ENCODE data around the gene CTNNBIP1. TPM values are rescaled to one million over a fixed set of nuclear protein-coding genes. Genes with fewer than 3 reads are reported as not detected.

CTNNBIP1 gene
- total RNA-seq, 1 donor: 36.6 TPM

- DNase-seq (ENCODE audit: low read depth in 2 of 3, low spot score in 2 of 3): no peak
Observed at GRCh38 chr1:9838946-9839345, 71.1 kb downstream of the CTNNBIP1 start.

GRCh38 chr1:9836632-9836960 is 73.5 kb downstream of the CTNNBIP1 start:
- no peak for DNase-seq (ENCODE audit: low read depth in 2 of 3, low spot score in 2 of 3)

- DNase-seq (ENCODE audit: low read depth in 2 of 3, low spot score in 2 of 3): no peak
Observed at GRCh38 chr1:9835758-9836631, 74.1 kb downstream of the CTNNBIP1 start.

- DNase-seq (ENCODE audit: low read depth in 2 of 3, low spot score in 2 of 3): no peak
Observed at GRCh38 chr1:9835404-9835757, 74.7 kb downstream of the CTNNBIP1 start.

- no peak for DNase-seq (ENCODE audit: low read depth in 2 of 3, low spot score in 2 of 3)
Observed at GRCh38 chr1:9833632-9834031, 76.4 kb downstream of the CTNNBIP1 start.

GRCh38 chr1:9827558-9828185 is 82.4 kb downstream of the CTNNBIP1 start:
- DNase-seq (ENCODE audit: low read depth in 2 of 3, low spot score in 2 of 3): peak in 1 of 3 donors; percentile 51

- DNase-seq (ENCODE audit: low read depth in 2 of 3, low spot score in 2 of 3): no peak
Observed at GRCh38 chr1:9826616-9827015, 83.5 kb downstream of the CTNNBIP1 start.

- no peak for DNase-seq (ENCODE audit: low read depth in 2 of 3, low spot score in 2 of 3)
Observed at GRCh38 chr1:9826087-9826486, 84.0 kb downstream of the CTNNBIP1 start.

- DNase-seq (ENCODE audit: low read depth in 2 of 3, low spot score in 2 of 3): peak; percentile 23 to 65 (median 51)
Observed at GRCh38 chr1:9825093-9826074, 84.7 kb downstream of the CTNNBIP1 start.

- DNase-seq (ENCODE audit: low read depth in 2 of 3, low spot score in 2 of 3): no peak
Observed at GRCh38 chr1:9824702-9825089, 85.4 kb downstream of the CTNNBIP1 start.

- peak; percentile 65 to 89 (median 83) for DNase-seq (ENCODE audit: low read depth in 2 of 3, low spot score in 2 of 3)
Observed at GRCh38 chr1:9823943-9824701, 85.9 kb downstream of the CTNNBIP1 start, which contains the start of gene CLSTN1. Gene CLSTN1 (minus strand): TSS chr1:9823965. CDS start chr1:9823733, 232 bp downstream.

GRCh38 chr1:9823693-9823942 is 86.5 kb downstream of the CTNNBIP1 start:
- DNase-seq (ENCODE audit: low read depth in 2 of 3, low spot score in 2 of 3): no peak

- DNase-seq (ENCODE audit: low read depth in 2 of 3, low spot score in 2 of 3): no peak
Observed at GRCh38 chr1:9822897-9823692, 87.0 kb downstream of the CTNNBIP1 start.

GRCh38 chr1:9822490-9822889 is 87.6 kb downstream of the CTNNBIP1 start:
- DNase-seq (ENCODE audit: low read depth in 2 of 3, low spot score in 2 of 3): no peak

GRCh38 chr1:9821710-9822109 is 88.4 kb downstream of the CTNNBIP1 start:
- DNase-seq (ENCODE audit: low read depth in 2 of 3, low spot score in 2 of 3): no peak

GRCh38 chr1:9820521-9820920 is 89.5 kb downstream of the CTNNBIP1 start:
- no peak for DNase-seq (ENCODE audit: low read depth in 2 of 3, low spot score in 2 of 3)

GRCh38 chr1:9817734-9818133 is 92.3 kb downstream of the CTNNBIP1 start:
- DNase-seq (ENCODE audit: low read depth in 2 of 3, low spot score in 2 of 3): no peak

GRCh38 chr1:9816199-9816598 is 93.9 kb downstream of the CTNNBIP1 start:
- no peak for DNase-seq (ENCODE audit: low read depth in 2 of 3, low spot score in 2 of 3)

GRCh38 chr1:9815150-9815549 is 94.9 kb downstream of the CTNNBIP1 start:
- no peak for DNase-seq (ENCODE audit: low read depth in 2 of 3, low spot score in 2 of 3)

GRCh38 chr1:9814619-9815018 is 95.5 kb downstream of the CTNNBIP1 start:
- no peak for DNase-seq (ENCODE audit: low read depth in 2 of 3, low spot score in 2 of 3)

Measured in hematopoietic multipotent progenitor cell (in vitro differentiated cells).